Measurements from ENCODE around the gene ULK3.
"Not testable (repeated sequence)": the region's sequence is repeated elsewhere in the genome, so short reads cannot be mapped to it uniquely, and the experiment has no call there.

Gene ULK3

DNA sequence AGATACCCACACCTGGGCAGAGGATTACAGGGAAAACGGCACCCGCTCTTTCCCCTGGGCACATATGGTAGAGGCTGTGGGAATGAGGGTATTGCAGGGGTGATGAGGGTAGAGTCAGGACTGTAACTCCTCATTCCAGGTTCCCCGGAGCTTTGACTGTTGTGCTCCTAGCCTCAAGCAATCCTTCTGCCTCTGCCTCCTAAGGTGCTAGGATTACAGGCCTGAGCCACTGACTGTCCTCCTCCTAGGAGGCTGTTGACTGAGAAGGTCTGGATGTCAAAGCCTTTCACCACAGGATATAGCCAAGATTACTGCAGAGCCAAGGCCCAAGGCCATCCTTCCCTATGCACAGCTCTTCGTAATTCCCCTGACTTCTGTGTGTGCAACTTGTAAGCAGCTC, 45.8 kb upstream of the ULK3 start:
- DNase-seq (ENCODE audit: extremely low read depth, low read depth): no peak
- TF ChIP-seq, protein P1, sequence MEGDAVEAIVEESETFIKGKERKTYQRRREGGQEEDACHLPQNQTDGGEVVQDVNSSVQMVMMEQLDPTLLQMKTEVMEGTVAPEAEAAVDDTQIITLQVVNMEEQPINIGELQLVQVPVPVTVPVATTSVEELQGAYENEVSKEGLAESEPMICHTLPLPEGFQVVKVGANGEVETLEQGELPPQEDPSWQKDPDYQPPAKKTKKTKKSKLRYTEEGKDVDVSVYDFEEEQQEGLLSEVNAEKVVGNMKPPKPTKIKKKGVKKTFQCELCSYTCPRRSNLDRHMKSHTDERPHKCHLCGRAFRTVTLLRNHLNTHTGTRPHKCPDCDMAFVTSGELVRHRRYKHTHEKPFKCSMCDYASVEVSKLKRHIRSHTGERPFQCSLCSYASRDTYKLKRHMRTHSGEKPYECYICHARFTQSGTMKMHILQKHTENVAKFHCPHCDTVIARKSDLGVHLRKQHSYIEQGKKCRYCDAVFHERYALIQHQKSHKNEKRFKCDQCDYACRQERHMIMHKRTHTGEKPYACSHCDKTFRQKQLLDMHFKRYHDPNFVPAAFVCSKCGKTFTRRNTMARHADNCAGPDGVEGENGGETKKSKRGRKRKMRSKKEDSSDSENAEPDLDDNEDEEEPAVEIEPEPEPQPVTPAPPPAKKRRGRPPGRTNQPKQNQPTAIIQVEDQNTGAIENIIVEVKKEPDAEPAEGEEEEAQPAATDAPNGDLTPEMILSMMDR (IDR thresholded peaks at IDR 0.05; ENCODE audit: low read depth, low read length, missing control alignments): no peak
- no peak overlapping the region for H3K4me3 ChIP-seq (replicated peaks; ENCODE audit: low read depth, low read length)

- not testable (repeated sequence) for H3K4me3 ChIP-seq (replicated peaks; ENCODE audit: low read depth, low read length); DNase-seq (ENCODE audit: extremely low read depth, low read depth)
Measured at GRCh38 chr15:74887537-74888193, 44.7 kb upstream of the ULK3 start.

- DNase-seq (ENCODE audit: extremely low read depth, low read depth): no peak
- no peak overlapping the region for H3K4me3 ChIP-seq (replicated peaks; ENCODE audit: low read depth, low read length)
- TF ChIP-seq, protein P1 (IDR thresholded peaks at IDR 0.05; ENCODE audit: low read depth, low read length, missing control alignments): no peak
Measured at GRCh38 chr15:74885461-74885860, 42.5 kb upstream of the ULK3 start.

- TF ChIP-seq, protein P1 (IDR thresholded peaks at IDR 0.05; ENCODE audit: low read depth, low read length, missing control alignments): no peak
- DNase-seq (ENCODE audit: extremely low read depth, low read depth): no peak
- H3K4me3 ChIP-seq (replicated peaks; ENCODE audit: low read depth, low read length): no peak overlapping the region
Measured at GRCh38 chr15:74884428-74885223, 41.7 kb upstream of the ULK3 start.

DNA sequence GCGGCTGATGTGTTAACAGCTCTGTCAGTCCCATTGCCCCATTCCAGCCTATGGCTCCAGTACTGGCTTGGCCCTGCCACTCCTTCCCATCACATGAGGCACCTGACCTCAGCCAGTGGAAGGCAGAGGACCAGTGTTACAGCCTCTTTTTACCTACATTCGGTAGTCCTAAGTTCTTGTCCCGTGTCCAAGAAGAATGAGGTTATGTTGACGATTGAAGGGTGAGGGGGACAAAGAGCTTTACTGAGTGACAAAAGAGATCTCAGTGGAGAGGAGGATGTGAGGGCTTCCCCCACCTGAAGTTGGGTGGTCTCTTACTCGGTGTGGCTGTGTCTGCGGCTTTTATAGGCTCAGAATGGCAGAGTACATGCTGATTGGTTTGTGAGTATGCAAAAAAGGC, 39.6 kb upstream of the ULK3 start:
- no peak overlapping the region for H3K4me3 ChIP-seq (replicated peaks; ENCODE audit: low read depth, low read length)
- no peak for DNase-seq (ENCODE audit: extremely low read depth, low read depth)
- TF ChIP-seq, protein P1 (IDR thresholded peaks at IDR 0.05; ENCODE audit: low read depth, low read length, missing control alignments): no peak

GRCh38 chr15:74878273-74878672, 35.3 kb upstream of the ULK3 start:
- TF ChIP-seq, protein P1 (IDR thresholded peaks at IDR 0.05; ENCODE audit: low read depth, low read length, missing control alignments): no peak
- H3K4me3 ChIP-seq (replicated peaks; ENCODE audit: low read depth, low read length): no peak overlapping the region
- no peak for DNase-seq (ENCODE audit: extremely low read depth, low read depth)

DNA sequence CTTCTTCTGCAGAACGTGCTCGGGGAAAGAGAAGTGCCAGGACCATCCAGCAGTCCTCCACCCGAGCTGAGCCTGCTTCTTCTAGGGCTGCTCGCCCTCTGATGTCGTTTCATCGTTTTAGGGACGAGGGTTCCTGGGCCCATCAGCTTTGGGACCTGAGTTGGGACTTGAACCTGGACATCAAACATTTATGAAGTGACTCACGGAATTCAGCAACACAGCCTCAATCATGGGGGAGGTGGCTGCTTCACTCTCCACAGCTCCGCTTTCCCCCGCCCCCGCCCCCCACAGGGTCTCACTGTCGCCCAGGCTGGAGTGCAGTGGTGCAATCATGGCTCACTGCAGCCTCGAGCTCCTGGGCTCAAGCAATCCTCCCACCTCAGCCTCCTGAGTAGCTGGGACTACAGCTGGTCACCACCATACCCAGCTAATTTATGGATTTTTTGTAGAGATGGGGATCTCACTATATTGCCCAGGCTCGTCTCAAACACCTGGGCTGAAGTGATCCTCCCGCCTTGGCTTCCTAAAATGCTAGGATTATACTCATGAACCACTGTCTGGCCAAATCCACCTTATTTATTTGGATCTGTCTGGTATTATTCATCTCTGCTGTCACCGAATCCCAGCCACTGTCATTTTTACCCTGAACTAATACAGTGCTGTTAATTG, 30.9 kb upstream of the ULK3 start:
- TF ChIP-seq, protein P1 (IDR thresholded peaks at IDR 0.05; ENCODE audit: low read depth, low read length, missing control alignments): no peak
- H3K4me3 ChIP-seq (replicated peaks; ENCODE audit: low read depth, low read length): peak overlapping the region; percentile 52
- no peak for DNase-seq (ENCODE audit: extremely low read depth, low read depth)
